GM23338 (cell line): ENCODE results near the gene KRT6A. TPM values are rescaled to one million over a fixed set of nuclear protein-coding genes. Genes with fewer than 3 reads are reported as not detected.

ENCODE experiments used
- ATAC-seq: fragments of 200-7000 bp; cut with Tn5 transposase; 3 replicates; pipeline ENCODE4 v1.9.1; 2020
- DNase-seq: peaks from one replicate; pipeline ENCODE4 v3.0.0-alpha.2; 2015; ENCODE audit warnings: low spot score
- H2AFZ ChIP-seq: fragments of 200-600 bp; sonication (generic); 2 replicates; pipeline ENCODE4 v1.8.0; 2016; ENCODE audit warnings: antibody characterized with exemption, mild to moderate bottlenecking, moderate library complexity
- H3F3A ChIP-seq: fragments of 200-600 bp; sonication (generic); replicated peaks from 2 replicates; pipeline ENCODE4 v1.8.0; 2017; ENCODE audit warnings: antibody characterized with exemption, mixed run types, low read depth
- H3K27ac ChIP-seq: fragments of 200-600 bp; sonication (generic); 2 replicates; pipeline ENCODE4 v1.6.1; 2016; ENCODE audit warnings: low read depth
- H3K27me3 ChIP-seq: fragments of 200-600 bp; sonication (generic); 2 replicates; pipeline ENCODE4 v1.8.0; 2016; ENCODE audit warnings: mild to moderate bottlenecking, mixed run types, moderate library complexity; ENCODE audit not compliant: insufficient read depth
- H3K36me3 ChIP-seq: fragments of 200-600 bp; sonication (generic); 2 replicates; pipeline ENCODE4 v1.8.0; 2016; ENCODE audit warnings: mild to moderate bottlenecking; ENCODE audit not compliant: insufficient read depth
- H3K4me1 ChIP-seq: fragments of 200-600 bp; sonication (generic); 2 replicates; pipeline ENCODE4 v1.8.0; 2016; ENCODE audit warnings: mild to moderate bottlenecking, moderate library complexity; ENCODE audit not compliant: insufficient read depth
- H3K4me2 ChIP-seq: fragments of 200-600 bp; sonication (generic); 2 replicates; pipeline ENCODE4 v1.7.1; 2017; ENCODE audit warnings: mixed run types
- H3K4me3 ChIP-seq: fragments of 200-600 bp; sonication (generic); 2 replicates; pipeline ENCODE4 v1.6.1; 2016; ENCODE audit warnings: mixed run types
- H3K79me2 ChIP-seq: fragments of 200-600 bp; sonication (generic); replicated peaks from 2 replicates; pipeline ENCODE4 v1.8.0; 2017; ENCODE audit warnings: mild to moderate bottlenecking; ENCODE audit not compliant: insufficient read depth
- H3K9me2 ChIP-seq: fragments of 200-600 bp; sonication (generic); 2 replicates; pipeline ENCODE4 v1.8.0; 2017; ENCODE audit not compliant: insufficient read depth
- H4K20me1 ChIP-seq: fragments of 200-600 bp; sonication (generic); replicated peaks from 2 replicates; pipeline ENCODE4 v1.8.0; 2017; ENCODE audit warnings: mild to moderate bottlenecking; ENCODE audit not compliant: insufficient read depth
- H3K27ac Mint-ChIP-seq: 2 replicates; pipeline ENCODE4 v1.8.0; 2020; ENCODE audit warnings: inconsistent platforms, mild to moderate bottlenecking, moderate library complexity, mixed read lengths
- H3K27me3 Mint-ChIP-seq: 3 replicates; pipeline ENCODE4 v1.8.0; 2022; ENCODE audit warnings: low read depth, mild to moderate bottlenecking, moderate library complexity, mixed read lengths, inconsistent platforms; ENCODE audit not compliant: insufficient read depth, poor library complexity
- H3K36me3 Mint-ChIP-seq: 3 replicates; pipeline ENCODE4 v1.8.0; 2021; ENCODE audit warnings: low read depth, mild to moderate bottlenecking, inconsistent platforms, moderate library complexity, mixed read lengths
- H3K4me1 Mint-ChIP-seq: 3 replicates; pipeline ENCODE4 v1.8.0; 2020; ENCODE audit warnings: mild to moderate bottlenecking, inconsistent platforms, mixed read lengths
- H3K4me3 Mint-ChIP-seq: 3 replicates; pipeline ENCODE4 v1.8.0; 2021; ENCODE audit warnings: moderate library complexity, mild to moderate bottlenecking, inconsistent platforms, mixed read lengths
- H3K9me3 Mint-ChIP-seq: 3 replicates; pipeline ENCODE4 v1.8.0; 2020; ENCODE audit warnings: moderate library complexity, mild to moderate bottlenecking, inconsistent platforms, mixed read lengths
- EZH2 ChIP-seq: fragments of 200-600 bp; sonication (generic); IDR thresholded peaks from one replicate; pipeline ENCODE4 v1.8.0; 2017; ENCODE audit warnings: antibody characterized with exemption, mild to moderate bottlenecking, low read depth; ENCODE audit not compliant: unreplicated experiment
- NANOG ChIP-seq: IDR thresholded peaks from 2 replicates; pipeline ENCODE4 v1.6.1; 2016; ENCODE audit warnings: antibody characterized with exemption, borderline replicate concordance
- STAT1 ChIP-seq: IDR thresholded peaks from one replicate; pipeline ENCODE4 v1.6.1; 2016; ENCODE audit warnings: antibody characterized with exemption; ENCODE audit not compliant: unreplicated experiment
- polyA plus RNA-seq: library from polyadenylated mRNA; unstranded; fragments of >200 nt; fragmentation: Nextera tagmentation; extraction: Ambion mirVana; gene quantifications from 2 replicates; pipeline ENCODE4 v1.2.1, GENCODE V29; 2016
- total RNA-seq: library from RNA; depleted of rRNA; stranded (reverse); fragments of >200 nt; shearing (Covaris generic); gene quantifications from 2 replicates; pipeline ENCODE4 v1.2.3, GENCODE V29; 2014
- TF ChIP-seq, protein P1 (sequence below): IDR thresholded peaks from 2 replicates; pipeline ENCODE4 v1.6.1; 2016; ENCODE audit warnings: antibody characterized with exemption
- TF ChIP-seq, protein P2 (sequence below): fragments of 250-450 bp; sonication (Bioruptor Pico); IDR thresholded peaks from 2 replicates; pipeline ENCODE4 v1.5.0; 2020; ENCODE audit warnings: mild to moderate bottlenecking, moderate library complexity
- TF ChIP-seq, protein P3 (sequence below): IDR thresholded peaks from one replicate; pipeline ENCODE4 v1.6.1; 2018; ENCODE audit warnings: antibody characterized with exemption; ENCODE audit not compliant: unreplicated experiment
- TF ChIP-seq, protein P4 (sequence below), 2 experiments: fragments of 200-600 bp in 1 of 2; sonication (generic) in 1 of 2; conservative IDR thresholded peaks; 2 replicates each; pipeline versions ENCODE4 v1.5.1 to v1.6.1; 2016 to 2017; ENCODE audit warnings: antibody characterized with exemption in 2 of 2, low read depth in 2 of 2, mild to moderate bottlenecking in 2 of 2, moderate library complexity in 1 of 2

KRT6A gene
- total and polyA plus RNA-seq, 2 experiments from 2014 or later = not detected

DNA sequence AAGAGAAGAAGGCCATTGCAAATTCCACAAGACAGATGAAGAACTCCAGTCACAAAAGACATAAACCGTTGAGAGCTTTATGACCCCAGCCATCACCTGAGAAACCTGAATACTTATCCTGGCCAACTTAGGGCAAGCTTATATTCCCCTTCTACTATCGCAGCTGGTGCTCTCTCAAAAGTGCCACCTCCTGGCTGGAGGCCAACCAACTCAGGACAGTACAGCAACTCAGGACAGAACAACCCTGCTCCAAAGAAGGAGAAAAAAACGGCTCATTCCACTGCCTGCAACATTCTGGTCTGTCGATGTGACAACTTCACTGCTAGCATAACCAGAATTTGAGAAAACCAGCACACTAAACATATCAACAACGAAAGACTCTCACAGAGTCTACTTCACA, 31.4 kb downstream of the KRT6A start:
- Mint-ChIP-seq H3K9me3 (no peaks in the 10 kb centered on the region; the same call in 2 of the 3 replicates), H3K27ac (no peak overlapping the region), H3K27me3 (no peaks in the 10 kb centered on the region), H3K36me3 (no peaks in the 10 kb centered on the region), H3K4me1 (no peaks in the 10 kb centered on the region), H3K4me3 (no peak overlapping the region)
- H3K36me3 ChIP-seq = no peaks in the 10 kb centered on the region
- H3K4me2 ChIP-seq = no peak overlapping the region
- no peaks in the 10 kb centered on the region for H3K9me2 ChIP-seq
- H2AFZ ChIP-seq = no peak overlapping the region
- H3K4me1 ChIP-seq = no peaks in the 10 kb centered on the region
- DNase-seq (no peak), ATAC-seq (no peak)
- H4K20me1 ChIP-seq = no peaks in the 10 kb centered on the region
- TF ChIP-seq STAT1 = no peak
- TF ChIP-seq, protein P1, sequence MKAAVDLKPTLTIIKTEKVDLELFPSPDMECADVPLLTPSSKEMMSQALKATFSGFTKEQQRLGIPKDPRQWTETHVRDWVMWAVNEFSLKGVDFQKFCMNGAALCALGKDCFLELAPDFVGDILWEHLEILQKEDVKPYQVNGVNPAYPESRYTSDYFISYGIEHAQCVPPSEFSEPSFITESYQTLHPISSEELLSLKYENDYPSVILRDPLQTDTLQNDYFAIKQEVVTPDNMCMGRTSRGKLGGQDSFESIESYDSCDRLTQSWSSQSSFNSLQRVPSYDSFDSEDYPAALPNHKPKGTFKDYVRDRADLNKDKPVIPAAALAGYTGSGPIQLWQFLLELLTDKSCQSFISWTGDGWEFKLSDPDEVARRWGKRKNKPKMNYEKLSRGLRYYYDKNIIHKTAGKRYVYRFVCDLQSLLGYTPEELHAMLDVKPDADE = no peak
- TF ChIP-seq, protein P2, sequence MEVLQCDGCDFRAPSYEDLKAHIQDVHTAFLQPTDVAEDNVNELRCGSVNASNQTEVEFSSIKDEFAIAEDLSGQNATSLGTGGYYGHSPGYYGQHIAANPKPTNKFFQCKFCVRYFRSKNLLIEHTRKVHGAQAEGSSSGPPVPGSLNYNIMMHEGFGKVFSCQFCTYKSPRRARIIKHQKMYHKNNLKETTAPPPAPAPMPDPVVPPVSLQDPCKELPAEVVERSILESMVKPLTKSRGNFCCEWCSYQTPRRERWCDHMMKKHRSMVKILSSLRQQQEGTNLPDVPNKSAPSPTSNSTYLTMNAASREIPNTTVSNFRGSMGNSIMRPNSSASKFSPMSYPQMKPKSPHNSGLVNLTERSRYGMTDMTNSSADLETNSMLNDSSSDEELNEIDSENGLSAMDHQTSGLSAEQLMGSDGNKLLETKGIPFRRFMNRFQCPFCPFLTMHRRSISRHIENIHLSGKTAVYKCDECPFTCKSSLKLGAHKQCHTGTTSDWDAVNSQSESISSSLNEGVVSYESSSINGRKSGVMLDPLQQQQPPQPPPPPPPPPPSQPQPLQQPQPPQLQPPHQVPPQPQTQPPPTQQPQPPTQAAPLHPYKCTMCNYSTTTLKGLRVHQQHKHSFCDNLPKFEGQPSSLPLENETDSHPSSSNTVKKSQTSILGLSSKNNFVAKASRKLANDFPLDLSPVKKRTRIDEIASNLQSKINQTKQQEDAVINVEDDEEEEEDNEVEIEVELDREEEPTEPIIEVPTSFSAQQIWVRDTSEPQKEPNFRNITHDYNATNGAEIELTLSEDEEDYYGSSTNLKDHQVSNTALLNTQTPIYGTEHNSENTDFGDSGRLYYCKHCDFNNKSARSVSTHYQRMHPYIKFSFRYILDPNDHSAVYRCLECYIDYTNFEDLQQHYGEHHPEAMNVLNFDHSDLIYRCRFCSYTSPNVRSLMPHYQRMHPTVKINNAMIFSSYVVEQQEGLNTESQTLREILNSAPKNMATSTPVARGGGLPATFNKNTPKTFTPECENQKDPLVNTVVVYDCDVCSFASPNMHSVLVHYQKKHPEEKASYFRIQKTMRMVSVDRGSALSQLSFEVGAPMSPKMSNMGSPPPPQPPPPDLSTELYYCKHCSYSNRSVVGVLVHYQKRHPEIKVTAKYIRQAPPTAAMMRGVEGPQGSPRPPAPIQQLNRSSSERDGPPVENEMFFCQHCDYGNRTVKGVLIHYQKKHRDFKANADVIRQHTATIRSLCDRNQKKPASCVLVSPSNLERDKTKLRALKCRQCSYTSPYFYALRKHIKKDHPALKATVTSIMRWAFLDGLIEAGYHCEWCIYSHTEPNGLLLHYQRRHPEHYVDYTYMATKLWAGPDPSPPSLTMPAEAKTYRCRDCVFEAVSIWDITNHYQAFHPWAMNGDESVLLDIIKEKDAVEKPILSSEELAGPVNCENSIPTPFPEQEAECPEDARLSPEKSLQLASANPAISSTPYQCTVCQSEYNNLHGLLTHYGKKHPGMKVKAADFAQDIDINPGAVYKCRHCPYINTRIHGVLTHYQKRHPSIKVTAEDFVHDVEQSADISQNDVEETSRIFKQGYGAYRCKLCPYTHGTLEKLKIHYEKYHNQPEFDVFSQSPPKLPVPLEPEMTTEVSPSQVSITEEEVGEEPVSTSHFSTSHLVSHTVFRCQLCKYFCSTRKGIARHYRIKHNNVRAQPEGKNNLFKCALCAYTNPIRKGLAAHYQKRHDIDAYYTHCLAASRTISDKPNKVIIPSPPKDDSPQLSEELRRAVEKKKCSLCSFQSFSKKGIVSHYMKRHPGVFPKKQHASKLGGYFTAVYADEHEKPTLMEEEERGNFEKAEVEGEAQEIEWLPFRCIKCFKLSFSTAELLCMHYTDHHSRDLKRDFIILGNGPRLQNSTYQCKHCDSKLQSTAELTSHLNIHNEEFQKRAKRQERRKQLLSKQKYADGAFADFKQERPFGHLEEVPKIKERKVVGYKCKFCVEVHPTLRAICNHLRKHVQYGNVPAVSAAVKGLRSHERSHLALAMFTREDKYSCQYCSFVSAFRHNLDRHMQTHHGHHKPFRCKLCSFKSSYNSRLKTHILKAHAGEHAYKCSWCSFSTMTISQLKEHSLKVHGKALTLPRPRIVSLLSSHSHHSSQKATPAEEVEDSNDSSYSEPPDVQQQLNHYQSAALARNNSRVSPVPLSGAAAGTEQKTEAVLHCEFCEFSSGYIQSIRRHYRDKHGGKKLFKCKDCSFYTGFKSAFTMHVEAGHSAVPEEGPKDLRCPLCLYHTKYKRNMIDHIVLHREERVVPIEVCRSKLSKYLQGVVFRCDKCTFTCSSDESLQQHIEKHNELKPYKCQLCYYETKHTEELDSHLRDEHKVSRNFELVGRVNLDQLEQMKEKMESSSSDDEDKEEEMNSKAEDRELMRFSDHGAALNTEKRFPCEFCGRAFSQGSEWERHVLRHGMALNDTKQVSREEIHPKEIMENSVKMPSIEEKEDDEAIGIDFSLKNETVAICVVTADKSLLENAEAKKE (CRISPR knock-in tag) = no peak
- no peak for TF ChIP-seq NANOG
- TF ChIP-seq, protein P3, sequence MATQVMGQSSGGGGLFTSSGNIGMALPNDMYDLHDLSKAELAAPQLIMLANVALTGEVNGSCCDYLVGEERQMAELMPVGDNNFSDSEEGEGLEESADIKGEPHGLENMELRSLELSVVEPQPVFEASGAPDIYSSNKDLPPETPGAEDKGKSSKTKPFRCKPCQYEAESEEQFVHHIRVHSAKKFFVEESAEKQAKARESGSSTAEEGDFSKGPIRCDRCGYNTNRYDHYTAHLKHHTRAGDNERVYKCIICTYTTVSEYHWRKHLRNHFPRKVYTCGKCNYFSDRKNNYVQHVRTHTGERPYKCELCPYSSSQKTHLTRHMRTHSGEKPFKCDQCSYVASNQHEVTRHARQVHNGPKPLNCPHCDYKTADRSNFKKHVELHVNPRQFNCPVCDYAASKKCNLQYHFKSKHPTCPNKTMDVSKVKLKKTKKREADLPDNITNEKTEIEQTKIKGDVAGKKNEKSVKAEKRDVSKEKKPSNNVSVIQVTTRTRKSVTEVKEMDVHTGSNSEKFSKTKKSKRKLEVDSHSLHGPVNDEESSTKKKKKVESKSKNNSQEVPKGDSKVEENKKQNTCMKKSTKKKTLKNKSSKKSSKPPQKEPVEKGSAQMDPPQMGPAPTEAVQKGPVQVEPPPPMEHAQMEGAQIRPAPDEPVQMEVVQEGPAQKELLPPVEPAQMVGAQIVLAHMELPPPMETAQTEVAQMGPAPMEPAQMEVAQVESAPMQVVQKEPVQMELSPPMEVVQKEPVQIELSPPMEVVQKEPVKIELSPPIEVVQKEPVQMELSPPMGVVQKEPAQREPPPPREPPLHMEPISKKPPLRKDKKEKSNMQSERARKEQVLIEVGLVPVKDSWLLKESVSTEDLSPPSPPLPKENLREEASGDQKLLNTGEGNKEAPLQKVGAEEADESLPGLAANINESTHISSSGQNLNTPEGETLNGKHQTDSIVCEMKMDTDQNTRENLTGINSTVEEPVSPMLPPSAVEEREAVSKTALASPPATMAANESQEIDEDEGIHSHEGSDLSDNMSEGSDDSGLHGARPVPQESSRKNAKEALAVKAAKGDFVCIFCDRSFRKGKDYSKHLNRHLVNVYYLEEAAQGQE = no peak
- TF ChIP-seq, protein P4, sequence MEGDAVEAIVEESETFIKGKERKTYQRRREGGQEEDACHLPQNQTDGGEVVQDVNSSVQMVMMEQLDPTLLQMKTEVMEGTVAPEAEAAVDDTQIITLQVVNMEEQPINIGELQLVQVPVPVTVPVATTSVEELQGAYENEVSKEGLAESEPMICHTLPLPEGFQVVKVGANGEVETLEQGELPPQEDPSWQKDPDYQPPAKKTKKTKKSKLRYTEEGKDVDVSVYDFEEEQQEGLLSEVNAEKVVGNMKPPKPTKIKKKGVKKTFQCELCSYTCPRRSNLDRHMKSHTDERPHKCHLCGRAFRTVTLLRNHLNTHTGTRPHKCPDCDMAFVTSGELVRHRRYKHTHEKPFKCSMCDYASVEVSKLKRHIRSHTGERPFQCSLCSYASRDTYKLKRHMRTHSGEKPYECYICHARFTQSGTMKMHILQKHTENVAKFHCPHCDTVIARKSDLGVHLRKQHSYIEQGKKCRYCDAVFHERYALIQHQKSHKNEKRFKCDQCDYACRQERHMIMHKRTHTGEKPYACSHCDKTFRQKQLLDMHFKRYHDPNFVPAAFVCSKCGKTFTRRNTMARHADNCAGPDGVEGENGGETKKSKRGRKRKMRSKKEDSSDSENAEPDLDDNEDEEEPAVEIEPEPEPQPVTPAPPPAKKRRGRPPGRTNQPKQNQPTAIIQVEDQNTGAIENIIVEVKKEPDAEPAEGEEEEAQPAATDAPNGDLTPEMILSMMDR (conservative IDR thresholded peaks at IDR 0.05; ENCODE audit: low read depth in 2 of 2) = peak in 1 of 2 experiments; percentile 48; a peak in 2 of 4 replicates
- TF ChIP-seq EZH2 = no peak
- no peak overlapping the region for H3K27ac ChIP-seq
- no peak overlapping the region for H3K4me3 ChIP-seq
- H3F3A ChIP-seq = no peaks in the 10 kb centered on the region
- H3K27me3 ChIP-seq = no peaks in the 10 kb centered on the region
- no peaks in the 10 kb centered on the region for H3K79me2 ChIP-seq
